ENCODE measurements around the gene ERCC6L. TPM values are rescaled to one million over a fixed set of nuclear protein-coding genes. Genes with fewer than 3 reads are reported as not detected.
"Not testable (repeated sequence)": the region's sequence is repeated elsewhere in the genome, so short reads cannot be mapped to it uniquely, and the experiment has no call there.

The ERCC6L gene
- total RNA-seq, 1 donor from 2014 or later, result 9.1 TPM

DNA sequence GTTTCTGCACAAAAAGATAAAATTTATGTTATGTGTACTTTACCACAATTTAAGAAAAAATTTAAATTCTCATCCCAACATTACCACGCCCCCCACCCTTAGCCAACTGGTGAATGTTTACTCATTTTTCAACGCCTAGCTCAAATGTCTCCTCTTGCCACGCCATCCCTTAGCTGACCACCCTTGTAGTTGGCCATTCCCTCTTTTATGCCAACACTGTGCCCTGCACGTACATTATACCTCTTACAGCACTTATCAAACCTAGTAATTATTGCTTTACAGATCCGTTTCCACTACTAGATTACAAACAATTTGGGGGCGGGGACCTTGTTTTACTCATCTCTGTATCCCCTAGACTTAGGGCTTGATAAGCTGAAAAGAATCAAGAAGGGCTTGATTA is 644 bp downstream of the ERCC6L start:
- H3K36me3 Mint-ChIP-seq (ENCODE audit: low read depth), result peaks cover 10% of the 10 kb centered on the region
- no peaks in the 10 kb centered on the region for H3K9me3 Mint-ChIP-seq
- peaks cover 14% of the 10 kb centered on the region for H3K4me1 Mint-ChIP-seq (ENCODE audit: low read depth)
- no peaks in the 10 kb centered on the region for H3K27me3 Mint-ChIP-seq (ENCODE audit: low read depth)
- H3K4me3 Mint-ChIP-seq (ENCODE audit: low read depth), result peak overlapping the region; percentile 84
- H3K27ac Mint-ChIP-seq, result peak overlapping the region; percentile 46
- DNase-seq (ENCODE audit: low spot score), result no peak
- intact Hi-C loops (cut with micrococcal nuclease), result loop anchor here (2.0 kb wide), 2 partner anchors 39 to 57 kb away; partner anchors contain the start of genes PIN4 and RPS4X

DNA sequence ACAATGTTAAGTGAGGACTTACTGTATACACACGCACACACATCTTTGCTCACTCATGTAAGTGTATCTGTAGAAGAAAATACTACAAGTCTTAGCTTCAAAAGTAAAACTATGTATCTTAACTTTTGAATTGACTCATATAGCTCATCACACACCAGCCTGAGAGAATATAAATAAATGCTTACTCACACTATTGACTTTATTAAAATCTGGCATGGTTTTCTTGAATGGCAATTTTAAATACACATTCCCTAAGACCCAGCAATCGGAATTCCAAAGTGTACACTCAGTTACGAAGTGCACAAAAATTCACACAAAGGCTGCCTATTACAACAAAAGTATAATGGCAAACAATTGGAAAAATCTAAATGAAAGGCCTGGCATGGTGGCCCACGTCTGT is 2.0 kb downstream of the ERCC6L start:
- intact Hi-C loops (cut with micrococcal nuclease), result no loop called here
- peaks cover 14% of the 10 kb centered on the region for H3K4me1 Mint-ChIP-seq (ENCODE audit: low read depth)
- DNase-seq (ENCODE audit: low spot score), result no peak
- H3K27me3 Mint-ChIP-seq (ENCODE audit: low read depth), result no peaks in the 10 kb centered on the region
- peak overlapping the region; percentile 54 for H3K4me3 Mint-ChIP-seq (ENCODE audit: low read depth)
- H3K27ac Mint-ChIP-seq, result no peak overlapping the region
- no peaks in the 10 kb centered on the region for H3K9me3 Mint-ChIP-seq
- H3K36me3 Mint-ChIP-seq (ENCODE audit: low read depth), result peaks cover 14% of the 10 kb centered on the region

DNA sequence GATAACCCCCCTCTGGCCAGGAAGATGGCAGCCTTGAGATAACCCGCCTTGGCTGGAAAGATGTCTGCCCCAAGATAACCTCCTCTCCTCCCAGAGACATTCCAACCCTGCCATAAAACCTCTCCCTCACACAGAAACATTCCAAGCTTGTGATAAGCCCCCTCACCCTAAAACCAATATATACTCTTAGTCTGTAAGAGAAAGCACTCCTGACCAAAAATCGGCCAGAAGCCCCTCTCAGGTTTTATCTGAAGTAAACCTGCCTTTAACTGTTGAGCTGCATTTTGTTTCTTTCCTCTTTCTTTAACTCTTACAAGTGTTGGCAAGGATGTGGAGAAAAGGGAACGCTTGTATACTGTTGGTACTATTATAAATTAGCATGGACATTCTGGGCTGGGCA is 8.5 kb downstream of the ERCC6L start:
- Mint-ChIP-seq H3K27ac (no peak overlapping the region), H3K36me3 (ENCODE audit: low read depth) (peaks cover 34% of the 10 kb centered on the region), H3K9me3 (no peaks in the 10 kb centered on the region), H3K4me1 (ENCODE audit: low read depth) (peaks cover 2% of the 10 kb centered on the region), H3K27me3 (ENCODE audit: low read depth) (no peaks in the 10 kb centered on the region), H3K4me3 (ENCODE audit: low read depth) (no peak overlapping the region)
- DNase-seq (ENCODE audit: low spot score), result no peak
- intact Hi-C loops (cut with micrococcal nuclease), result no loop called here

DNA sequence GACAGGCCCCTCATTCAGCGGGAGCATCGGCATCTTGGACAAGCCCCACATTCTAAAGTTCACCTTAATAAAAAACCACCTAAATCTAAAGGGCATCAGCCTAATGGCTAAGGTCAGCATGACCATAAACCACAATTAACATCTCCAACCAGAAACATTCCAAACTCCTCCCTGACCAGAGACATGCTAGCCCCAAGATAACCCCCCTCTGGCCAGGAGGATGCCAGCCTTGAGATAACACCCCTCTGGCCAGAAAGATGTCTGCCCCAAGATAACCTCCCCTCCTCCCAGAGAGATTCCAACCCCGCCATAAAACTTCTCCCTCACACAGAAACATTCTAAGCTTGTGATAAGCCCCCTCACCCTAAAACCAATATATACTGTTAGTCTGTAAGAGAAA is 18.5 kb downstream of the ERCC6L start:
- H3K4me3 Mint-ChIP-seq (ENCODE audit: low read depth); intact Hi-C loops (cut with micrococcal nuclease); H3K27me3 Mint-ChIP-seq (ENCODE audit: low read depth); H3K36me3 Mint-ChIP-seq (ENCODE audit: low read depth); H3K4me1 Mint-ChIP-seq (ENCODE audit: low read depth); H3K27ac Mint-ChIP-seq; DNase-seq (ENCODE audit: low spot score); H3K9me3 Mint-ChIP-seq: not testable (repeated sequence)

DNA sequence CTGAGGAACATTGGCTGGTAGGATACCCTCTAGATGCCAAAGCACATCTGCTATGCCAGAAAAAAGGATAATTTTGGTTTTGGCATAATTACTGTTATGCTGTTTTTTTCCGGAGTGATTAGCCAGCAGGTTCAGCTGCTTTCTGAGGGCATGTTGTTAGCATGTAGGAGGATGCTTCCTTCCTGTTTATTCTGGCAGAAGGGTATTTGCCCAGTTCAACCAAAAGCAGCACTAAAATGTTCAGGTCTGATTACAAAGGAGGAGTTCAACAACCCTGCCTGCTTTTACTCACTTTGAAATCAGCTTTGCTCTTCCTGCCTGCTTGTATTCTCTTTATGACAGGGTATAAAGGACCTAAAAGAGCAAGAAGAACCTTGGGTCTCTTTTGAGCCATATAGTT is 21.9 kb downstream of the ERCC6L start:
- no peaks in the 10 kb centered on the region for H3K9me3 Mint-ChIP-seq

DNA sequence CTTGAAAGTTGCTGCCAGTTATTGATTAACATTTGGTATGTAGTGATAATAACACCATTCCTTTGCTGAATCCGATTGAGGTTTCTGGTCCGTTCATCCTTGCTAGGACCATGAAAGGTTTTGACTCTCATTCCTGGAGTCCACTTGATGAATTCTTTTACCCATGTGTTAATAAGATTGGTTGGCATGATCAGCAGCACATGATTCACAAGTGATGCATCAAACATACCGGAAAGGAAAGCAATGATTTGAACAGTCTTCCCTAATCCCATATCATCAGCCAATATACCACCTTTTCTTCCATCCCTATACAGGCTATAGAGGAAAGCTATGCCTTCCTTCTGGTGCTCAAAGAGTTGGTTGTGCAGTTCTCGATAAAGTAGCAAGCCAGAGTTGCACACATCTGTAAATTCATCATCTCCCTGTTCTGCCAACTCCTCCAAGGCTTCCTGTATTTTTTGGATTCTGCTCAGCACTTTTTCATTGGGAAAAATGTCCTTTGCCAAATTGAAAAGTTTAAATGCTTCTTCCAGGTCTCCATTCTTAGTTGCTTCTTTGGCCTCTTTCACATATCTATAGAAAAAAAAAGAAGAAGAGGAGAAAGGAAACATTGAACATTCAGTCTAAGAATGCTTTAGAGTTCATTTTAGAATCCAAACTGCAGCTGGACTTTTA is 30.6 kb downstream of the ERCC6L start:
- Mint-ChIP-seq H3K27ac (no peak overlapping the region), H3K27me3 (ENCODE audit: low read depth) (no peaks in the 10 kb centered on the region), H3K36me3 (ENCODE audit: low read depth) (peaks cover 30% of the 10 kb centered on the region), H3K4me3 (ENCODE audit: low read depth) (no peak overlapping the region), H3K4me1 (ENCODE audit: low read depth) (no peaks in the 10 kb centered on the region), H3K9me3 (no peaks in the 10 kb centered on the region)
- intact Hi-C loops (cut with micrococcal nuclease), result no loop called here
- no peak for DNase-seq (ENCODE audit: low spot score)

More for the DNA sequence above, 21.9 kb downstream of the ERCC6L start:
- intact Hi-C loops (cut with micrococcal nuclease), result no loop called here
- no peak for DNase-seq (ENCODE audit: low spot score)
- no peak overlapping the region for H3K27ac Mint-ChIP-seq
- H3K36me3 Mint-ChIP-seq (ENCODE audit: low read depth), result peaks cover 6% of the 10 kb centered on the region
- H3K27me3 Mint-ChIP-seq (ENCODE audit: low read depth), result no peaks in the 10 kb centered on the region
- no peak overlapping the region for H3K4me3 Mint-ChIP-seq (ENCODE audit: low read depth)
- H3K4me1 Mint-ChIP-seq (ENCODE audit: low read depth), result no peaks in the 10 kb centered on the region

DNA sequence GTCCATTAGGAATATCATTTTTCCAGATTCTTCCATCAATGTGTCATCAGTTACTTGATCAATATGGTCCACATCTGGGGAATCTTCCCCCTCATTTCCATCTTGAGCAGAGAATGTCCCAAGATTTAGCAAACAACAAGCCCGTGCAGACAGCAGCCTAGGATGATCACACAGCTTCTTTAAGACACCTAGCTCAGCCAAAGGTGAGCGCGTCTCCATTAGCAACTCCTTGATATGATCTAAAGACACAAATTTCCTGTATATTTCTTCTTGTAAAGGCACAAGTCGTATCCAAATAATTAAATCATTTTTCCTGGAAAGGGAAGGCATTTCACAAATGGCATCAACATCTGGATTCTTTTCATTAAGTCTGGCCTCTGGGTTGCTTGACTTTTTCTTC is 31.5 kb downstream of the ERCC6L start:
- Mint-ChIP-seq H3K4me3 (ENCODE audit: low read depth) (no peak overlapping the region), H3K4me1 (ENCODE audit: low read depth) (no peaks in the 10 kb centered on the region), H3K27ac (no peak overlapping the region), H3K27me3 (ENCODE audit: low read depth) (no peaks in the 10 kb centered on the region), H3K36me3 (ENCODE audit: low read depth) (peaks cover 30% of the 10 kb centered on the region), H3K9me3 (no peaks in the 10 kb centered on the region)
- DNase-seq (ENCODE audit: low spot score), result no peak
- intact Hi-C loops (cut with micrococcal nuclease), result no loop called here

DNA sequence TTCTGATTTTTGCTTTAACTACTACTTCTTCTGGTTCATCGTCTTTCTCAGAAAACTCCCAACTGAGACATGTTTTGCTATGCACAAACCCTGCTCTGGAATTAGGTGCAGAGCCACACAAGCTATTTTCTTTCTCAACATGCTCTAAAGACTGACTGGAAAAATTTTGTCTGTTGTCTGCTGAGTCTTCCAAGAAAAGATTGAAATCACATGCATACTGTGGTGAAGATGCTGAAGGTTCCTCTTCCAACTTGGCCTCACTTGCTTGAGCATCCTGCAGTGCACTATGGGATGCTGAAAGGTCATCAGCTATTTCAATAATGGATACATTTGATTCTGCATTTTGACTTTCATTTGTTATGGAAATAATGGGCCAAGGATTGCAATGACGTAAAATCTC is 33.1 kb downstream of the ERCC6L start:
- intact Hi-C loops (cut with micrococcal nuclease), result no loop called here
- peaks cover 30% of the 10 kb centered on the region for H3K36me3 Mint-ChIP-seq (ENCODE audit: low read depth)
- no peaks in the 10 kb centered on the region for H3K4me1 Mint-ChIP-seq (ENCODE audit: low read depth)
- H3K27ac Mint-ChIP-seq, result no peak overlapping the region
- no peaks in the 10 kb centered on the region for H3K27me3 Mint-ChIP-seq (ENCODE audit: low read depth)
- no peak for DNase-seq (ENCODE audit: low spot score)
- no peaks in the 10 kb centered on the region for H3K9me3 Mint-ChIP-seq
- no peak overlapping the region for H3K4me3 Mint-ChIP-seq (ENCODE audit: low read depth)

DNA sequence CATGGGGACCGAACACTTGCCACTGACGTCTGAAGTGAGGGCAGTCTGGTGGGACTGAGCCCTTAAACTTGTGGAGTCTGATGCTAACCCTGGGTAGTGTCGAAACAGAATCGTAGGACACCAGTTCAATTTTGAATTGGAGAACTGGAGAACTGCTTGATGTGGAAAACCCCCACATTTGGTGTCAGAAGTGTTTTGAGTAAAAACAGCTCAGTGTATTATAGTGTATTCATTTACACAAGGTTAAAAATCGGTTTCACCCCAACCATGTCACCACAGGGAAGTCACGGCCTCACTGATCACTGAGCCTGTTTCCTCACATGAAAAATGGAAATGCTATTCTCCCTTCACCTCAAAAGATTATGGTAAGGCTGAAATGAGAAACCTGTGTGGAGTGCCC is 35.4 kb downstream of the ERCC6L start:
- no peaks in the 10 kb centered on the region for H3K27me3 Mint-ChIP-seq (ENCODE audit: low read depth)
- DNase-seq (ENCODE audit: low spot score), result no peak
- no peak overlapping the region for H3K27ac Mint-ChIP-seq
- no peaks in the 10 kb centered on the region for H3K9me3 Mint-ChIP-seq
- peaks cover 31% of the 10 kb centered on the region for H3K36me3 Mint-ChIP-seq (ENCODE audit: low read depth)
- no peaks in the 10 kb centered on the region for H3K4me1 Mint-ChIP-seq (ENCODE audit: low read depth)
- intact Hi-C loops (cut with micrococcal nuclease), result no loop called here
- no peak overlapping the region for H3K4me3 Mint-ChIP-seq (ENCODE audit: low read depth)

DNA sequence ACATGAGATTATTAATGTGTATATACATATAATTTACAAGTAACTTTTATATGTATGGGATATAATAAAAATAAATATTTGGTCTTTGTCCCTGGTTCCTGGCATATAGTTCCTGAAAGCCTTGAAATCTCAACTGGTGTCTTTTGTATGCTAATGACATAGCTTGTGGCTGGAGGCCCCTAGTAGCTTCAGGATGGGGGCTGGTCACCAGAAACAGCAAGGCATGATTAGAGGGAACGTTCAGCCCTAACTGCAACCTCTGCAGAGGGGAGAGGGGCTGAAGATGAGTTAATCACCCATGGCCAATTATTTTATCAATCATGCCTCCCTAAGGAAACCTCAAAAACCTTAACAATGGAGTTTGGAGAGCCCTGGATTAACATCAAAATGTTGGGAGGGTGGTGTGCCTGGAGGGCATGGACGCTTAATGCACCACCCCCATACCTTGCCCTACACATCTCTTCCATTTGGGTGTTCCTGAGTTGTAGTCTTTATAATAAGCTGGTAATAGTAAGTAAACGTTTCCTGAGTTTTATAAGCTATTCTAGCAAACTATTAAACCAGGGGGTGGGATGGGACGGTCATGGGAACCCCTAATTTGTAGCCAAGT is 35.9 kb downstream of the ERCC6L start:
- intact Hi-C loops (cut with micrococcal nuclease), result no loop called here
- Mint-ChIP-seq H3K4me3 (ENCODE audit: low read depth) (no peak overlapping the region), H3K27me3 (ENCODE audit: low read depth) (no peaks in the 10 kb centered on the region), H3K27ac (no peak overlapping the region), H3K9me3 (no peaks in the 10 kb centered on the region), H3K4me1 (ENCODE audit: low read depth) (no peaks in the 10 kb centered on the region), H3K36me3 (ENCODE audit: low read depth) (peaks cover 32% of the 10 kb centered on the region)
- DNase-seq (ENCODE audit: low spot score), result no peak

DNA sequence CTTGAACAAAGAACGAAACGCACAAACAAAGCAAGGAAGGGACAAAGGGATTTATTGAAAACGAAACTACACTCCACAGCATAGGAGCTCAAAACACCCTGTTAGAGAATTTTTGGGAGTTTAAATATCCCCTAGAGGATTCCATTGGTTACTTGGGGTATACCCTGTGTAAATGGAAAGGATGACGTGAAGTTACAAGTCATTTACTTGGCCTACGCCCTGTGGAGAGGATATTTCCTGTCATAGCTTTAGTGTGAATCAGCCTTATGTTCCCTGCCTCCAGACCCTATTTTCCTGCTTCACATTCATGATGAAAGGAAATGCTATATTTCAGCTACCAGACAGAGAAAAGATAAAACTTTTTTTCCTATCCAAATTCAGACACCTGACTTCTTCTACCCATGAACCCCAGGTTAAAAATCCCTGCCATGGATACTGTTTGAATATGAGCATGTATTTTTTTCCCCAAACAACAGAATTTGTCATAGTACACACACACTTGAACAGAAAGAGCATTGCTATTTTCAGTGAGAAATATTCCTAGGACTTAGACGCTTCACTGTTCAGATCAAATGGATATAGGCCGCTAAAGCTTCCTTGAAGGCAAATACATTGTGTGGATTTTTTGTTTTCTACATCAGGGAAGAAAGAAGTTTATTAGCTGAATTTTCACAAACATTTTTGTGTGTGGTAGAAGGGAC is 36.8 kb downstream of the ERCC6L start:
- Mint-ChIP-seq H3K27me3 (ENCODE audit: low read depth) (no peaks in the 10 kb centered on the region), H3K27ac (no peak overlapping the region), H3K9me3 (no peaks in the 10 kb centered on the region), H3K4me3 (ENCODE audit: low read depth) (no peak overlapping the region), H3K36me3 (ENCODE audit: low read depth) (peaks cover 28% of the 10 kb centered on the region), H3K4me1 (ENCODE audit: low read depth) (no peaks in the 10 kb centered on the region)
- no peak for DNase-seq (ENCODE audit: low spot score)
- intact Hi-C loops (cut with micrococcal nuclease), result no loop called here

DNA sequence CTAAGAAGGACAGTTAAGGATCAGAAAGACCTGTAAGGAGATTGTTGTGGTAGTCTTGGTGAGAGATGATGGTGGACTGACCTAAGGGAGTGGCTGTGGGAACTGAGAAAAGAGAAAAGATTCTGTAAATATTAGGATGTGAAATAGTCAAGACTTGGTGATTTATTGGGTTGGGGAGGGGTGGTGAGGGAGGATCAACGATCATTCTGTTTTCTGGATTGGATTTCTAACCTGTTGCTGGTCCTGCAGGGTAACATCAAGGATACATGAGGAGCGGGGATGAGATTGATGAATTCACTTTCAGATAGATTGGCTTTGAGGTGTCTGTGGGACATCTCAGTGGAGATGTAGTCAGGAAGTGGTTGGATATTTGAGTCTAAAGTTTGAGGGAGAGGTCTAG is 55.9 kb downstream of the ERCC6L start:
- no peak for DNase-seq (ENCODE audit: low spot score)
- Mint-ChIP-seq H3K9me3 (no peaks in the 10 kb centered on the region), H3K27ac (no peak overlapping the region), H3K4me3 (ENCODE audit: low read depth) (no peak overlapping the region), H3K36me3 (ENCODE audit: low read depth) (peaks cover 4% of the 10 kb centered on the region), H3K27me3 (ENCODE audit: low read depth) (no peaks in the 10 kb centered on the region), H3K4me1 (ENCODE audit: low read depth) (peaks cover 2% of the 10 kb centered on the region)
- intact Hi-C loops (cut with micrococcal nuclease), result no loop called here

All from activated T-helper 2 cell treated with anti-CD3 and anti-CD28 coated beads, Interferon-gamma antibody, Interleukin-2, Interleukin-4, amounts not matched to agents 10 μg/mL and 5 μg/mL and 100 μg/mL, durations not matched to agents 14 hours and 24 hours and 36 hours (primary cell).